GM06990 (cell line): ENCODE measurements around the gene POC5.

Experiments used
- DNase-seq: peaks from one replicate; pipeline ENCODE4 v3.0.0-alpha.2; 2011; ENCODE audit not compliant: insufficient read length; ENCODE audit errors: extremely low read depth
- H3K27me3 ChIP-seq: replicated peaks from 2 replicates; pipeline ENCODE4 v1.6.0; 2011; ENCODE audit warnings: low read length; ENCODE audit not compliant: control insufficient read depth, insufficient read depth
- H3K36me3 ChIP-seq: 2 replicates; pipeline ENCODE4 v1.5.1; 2011; ENCODE audit warnings: low read length; ENCODE audit not compliant: control insufficient read depth, insufficient read depth
- H3K4me3 ChIP-seq: replicated peaks from 2 replicates; pipeline ENCODE4 v1.5.1; 2011; ENCODE audit warnings: low read depth, mild to moderate bottlenecking, control low read depth, low read length
- CTCF ChIP-seq: IDR thresholded peaks from 2 replicates; pipeline ENCODE4 v1.5.1; 2011; ENCODE audit warnings: low read length, control low read depth, mild to moderate bottlenecking, inconsistent platforms; ENCODE audit not compliant: insufficient read depth, poor library complexity, severe bottlenecking

POC5 gene

GRCh38 chr5:75671506-75671905 is 45.7 kb downstream of the POC5 start:
- no peaks in the 10 kb centered on the region for H3K27me3 ChIP-seq
- peaks cover 7% of the 10 kb centered on the region for H3K36me3 ChIP-seq
- no peak overlapping the region for H3K4me3 ChIP-seq
- no peak for DNase-seq
- TF ChIP-seq CTCF, result no peak

- TF ChIP-seq CTCF, result no peak
- H3K27me3 ChIP-seq, result no peaks in the 10 kb centered on the region
- H3K4me3 ChIP-seq, result no peak overlapping the region
- DNase-seq, result no peak
- peaks cover 7% of the 10 kb centered on the region for H3K36me3 ChIP-seq
Observed at GRCh38 chr5:75670577-75670976, 46.7 kb downstream of the POC5 start.

- H3K4me3 ChIP-seq, result peak overlapping the region; percentile 66
- peaks cover 3% of the 10 kb centered on the region; the same call in 1 of the 2 replicates for H3K36me3 ChIP-seq
- H3K27me3 ChIP-seq, result no peaks in the 10 kb centered on the region
- no peak for TF ChIP-seq CTCF
- peak; percentile 64 for DNase-seq
Observed at GRCh38 chr5:75668977-75669689, 48.1 kb downstream of the POC5 start.

- H3K36me3 ChIP-seq, result peaks cover 3% of the 10 kb centered on the region; the same call in 1 of the 2 replicates
- no peak overlapping the region for H3K4me3 ChIP-seq
- no peak for TF ChIP-seq CTCF
- DNase-seq, result no peak
- no peaks in the 10 kb centered on the region for H3K27me3 ChIP-seq
Observed at GRCh38 chr5:75668445-75668844, 48.8 kb downstream of the POC5 start.

GRCh38 chr5:75667586-75667985 is 49.7 kb downstream of the POC5 start:
- no peak for DNase-seq
- no peaks in the 10 kb centered on the region for H3K27me3 ChIP-seq
- TF ChIP-seq CTCF, result peak; percentile 17
- H3K36me3 ChIP-seq, result peaks cover 2% of the 10 kb centered on the region; the same call in 1 of the 2 replicates
- H3K4me3 ChIP-seq, result no peak overlapping the region

- Histone ChIP-seq H3K27me3 (no peaks in the 10 kb centered on the region), H3K4me3 (no peak overlapping the region), H3K36me3 (no peaks in the 10 kb centered on the region)
- no peak for DNase-seq
- no peak for TF ChIP-seq CTCF
Observed at GRCh38 chr5:75666801-75667200, 50.4 kb downstream of the POC5 start.
